ENCODE measurements around the gene SLC2A11.

The SLC2A11 gene

GRCh38 chr22:23857606-23858483 lies at the start of gene SLC2A11:
Gene SLC2A11 (plus strand): TSS chr22:23857875. CDS start chr22:23858000, 125 bp downstream.
- DNase-seq (ENCODE audit: low read depth), result peak; percentile 95

- DNase-seq (ENCODE audit: low read depth), result no peak
Observed at GRCh38 chr22:23812378-23812777, 45.3 kb upstream of the SLC2A11 start.

- DNase-seq (ENCODE audit: low read depth), result no peak
Observed at GRCh38 chr22:23815541-23816155, 42.0 kb upstream of the SLC2A11 start.

GRCh38 chr22:23816156-23816976 lies 41.3 kb upstream of the SLC2A11 start:
- no peak for DNase-seq (ENCODE audit: low read depth)

GRCh38 chr22:23817146-23817545 lies 40.5 kb upstream of the SLC2A11 start:
- DNase-seq (ENCODE audit: low read depth), result no peak

GRCh38 chr22:23818541-23818940 lies 39.1 kb upstream of the SLC2A11 start:
- no peak for DNase-seq (ENCODE audit: low read depth)

GRCh38 chr22:23820748-23821211 lies 36.9 kb upstream of the SLC2A11 start:
- no peak for DNase-seq (ENCODE audit: low read depth)

- no peak for DNase-seq (ENCODE audit: low read depth)
Observed at GRCh38 chr22:23822101-23822671, 35.5 kb upstream of the SLC2A11 start.

GRCh38 chr22:23823331-23823791 lies 34.3 kb upstream of the SLC2A11 start:
- DNase-seq (ENCODE audit: low read depth), result no peak

GRCh38 chr22:23824476-23825245 lies 33.0 kb upstream of the SLC2A11 start:
- DNase-seq (ENCODE audit: low read depth), result no peak

GRCh38 chr22:23825246-23825905 lies 32.3 kb upstream of the SLC2A11 start:
- no peak for DNase-seq (ENCODE audit: low read depth)

GRCh38 chr22:23826510-23827350 lies 30.9 kb upstream of the SLC2A11 start:
- no peak for DNase-seq (ENCODE audit: low read depth)

- DNase-seq (ENCODE audit: low read depth), result no peak
Observed at GRCh38 chr22:23827351-23827995, 30.2 kb upstream of the SLC2A11 start.

- DNase-seq (ENCODE audit: low read depth), result no peak
Observed at GRCh38 chr22:23828800-23829680, 28.6 kb upstream of the SLC2A11 start.

- no peak for DNase-seq (ENCODE audit: low read depth)
Observed at GRCh38 chr22:23829845-23830372, 27.8 kb upstream of the SLC2A11 start.

- DNase-seq (ENCODE audit: low read depth), result no peak
Observed at GRCh38 chr22:23831261-23831660, 26.4 kb upstream of the SLC2A11 start.

GRCh38 chr22:23831781-23832180 lies 25.9 kb upstream of the SLC2A11 start:
- no peak for DNase-seq (ENCODE audit: low read depth)
